Activated CD4-positive, alpha-beta T cell treated with anti-CD3 and anti-CD28 coated beads, Interleukin-2, Interleukin-6, amounts not matched to agents 100 ng/mL and 50 ng/mL, durations not matched to agents 16 hours and 8 hours (primary cell): ENCODE results near the gene RPL28.
A peak's percentile ranks its signal among the peaks of the same experiment; 100 is the strongest.

Source experiments
- DNase-seq: peaks from one replicate; pipeline ENCODE4 v3.0.0-alpha.2; 2020

RPL28 gene

GRCh38 chr19:55385724-55386492, at the start of gene RPL28:
Gene RPL28, plus strand, starts transcription at chr19:55385932. Its CDS starts 426 bp downstream, at chr19:55386358.
- peak; percentile 99 for DNase-seq

GRCh38 chr19:55336101-55336500, 49.6 kb upstream of the RPL28 start:
- DNase-seq = no peak

- DNase-seq = peak; percentile 100
Observed at GRCh38 chr19:55339105-55339888, 46.4 kb upstream of the RPL28 start, which contains the start of gene KMT5C. Gene KMT5C, plus strand, starts transcription at chr19:55339876. Its CDS starts 2,061 bp downstream, at chr19:55341937.

GRCh38 chr19:55339889-55340783, 45.6 kb upstream of the RPL28 start:
- DNase-seq = no peak

- no peak for DNase-seq
Observed at GRCh38 chr19:55340784-55341147, 45.0 kb upstream of the RPL28 start.

- DNase-seq = peak; percentile 72
Observed at GRCh38 chr19:55341171-55341588, 44.6 kb upstream of the RPL28 start.

GRCh38 chr19:55341595-55342531, 43.9 kb upstream of the RPL28 start:
- no peak for DNase-seq

GRCh38 chr19:55344444-55344843, 41.3 kb upstream of the RPL28 start:
- DNase-seq = no peak

- DNase-seq = no peak
Observed at GRCh38 chr19:55345101-55345817, 40.5 kb upstream of the RPL28 start.

- no peak for DNase-seq
Observed at GRCh38 chr19:55345818-55346724, 39.7 kb upstream of the RPL28 start.

GRCh38 chr19:55346725-55347441, 38.8 kb upstream of the RPL28 start:
- DNase-seq = no peak

- DNase-seq = no peak
Observed at GRCh38 chr19:55347442-55348009, 38.2 kb upstream of the RPL28 start.

GRCh38 chr19:55348317-55349034, 37.3 kb upstream of the RPL28 start:
- DNase-seq = no peak

- no peak for DNase-seq
Observed at GRCh38 chr19:55350620-55351315, 35.0 kb upstream of the RPL28 start.

- DNase-seq = no peak
Observed at GRCh38 chr19:55352040-55352439, 33.7 kb upstream of the RPL28 start.

- DNase-seq = no peak
Observed at GRCh38 chr19:55352549-55353145, 33.1 kb upstream of the RPL28 start.

- DNase-seq = no peak
Observed at GRCh38 chr19:55353356-55353802, 32.4 kb upstream of the RPL28 start.
